SK-N-SH (cell line): ENCODE data around the gene FCRL4. TPM values are rescaled to one million over a fixed set of nuclear protein-coding genes. Genes with fewer than 3 reads are reported as not detected.
"Not testable (repeated sequence)": the region's sequence is repeated elsewhere in the genome, so short reads cannot be mapped to it uniquely, and the experiment has no call there.

Source experiments
- CTCF ChIA-PET: fragments of 300-600, 350-600 bp; formaldehyde crosslinking; extraction: SDS; loops from one replicate; lab custom pipeline; 2021; lab: Yijun Ruan, JAX
- POLR2A ChIA-PET: fragments of 350-600 bp; sonication (Branson Sonifier 250); formaldehyde crosslinking; extraction: SDS; loops from one replicate; lab custom pipeline; 2020; ENCODE audit warnings: antibody characterized with exemption, inconsistent platforms; lab: Yijun Ruan, JAX
- DNase-seq: peaks from one replicate; pipeline ENCODE4 v3.0.0; 2012
- H2AFZ ChIP-seq: fragments of 200-600 bp; sonication (generic); 2 replicates; pipeline ENCODE4 v1.8.1; 2016; ENCODE audit warnings: antibody characterized with exemption, mild to moderate bottlenecking, low read depth
- H3F3A ChIP-seq: fragments of 200-600 bp; sonication (generic); replicated peaks from 2 replicates; pipeline ENCODE3; 2016; ENCODE audit warnings: antibody characterized with exemption, mild to moderate bottlenecking; ENCODE audit not compliant: insufficient read depth
- H3K27ac ChIP-seq, 2 experiments: fragments of 200-500 bp in 1 of 2; fragments of 200-600 bp in 1 of 2; sonication (Bioruptor generic) in 1 of 2; sonication (generic), shearing (Covaris generic) in 1 of 2; 2 replicates each; pipeline versions ENCODE4 v1.5.1 to v1.6.1; 2014 to 2016; ENCODE audit warnings: low read depth in 2 of 2, inconsistent platforms in 1 of 2, low read length in 1 of 2, mild to moderate bottlenecking in 1 of 2, mixed read lengths in 1 of 2
- H3K27me3 ChIP-seq: fragments of 200-600 bp; sonication (generic), shearing (Covaris generic); 2 replicates; pipeline ENCODE4 v1.6.1; 2016; ENCODE audit warnings: mixed run types; ENCODE audit not compliant: insufficient read depth
- H3K36me3 ChIP-seq, 2 experiments: fragments of 200-500 bp in 1 of 2; fragments of 200-600 bp in 1 of 2; sonication (Bioruptor generic) in 1 of 2; sonication (generic) in 1 of 2; replicated peaks in 1 of 2; 2 replicates each; pipeline versions ENCODE3 to v1.5.1; 2014 to 2016; ENCODE audit warnings: low read length in 1 of 2, mild to moderate bottlenecking in 1 of 2; ENCODE audit not compliant: insufficient read depth in 2 of 2, control insufficient read depth in 1 of 2
- H3K4me1 ChIP-seq, 2 experiments: fragments of 200-500 bp in 1 of 2; fragments of 200-600 bp in 1 of 2; sonication (Bioruptor generic) in 1 of 2; sonication (generic), shearing (Covaris generic) in 1 of 2; 2 replicates each; pipeline versions ENCODE4 v1.5.1 to v1.6.1; 2014 to 2016; ENCODE audit warnings: low read depth in 1 of 2, low read length in 1 of 2, mixed run types in 1 of 2; ENCODE audit not compliant: insufficient read depth in 2 of 2, control insufficient read depth in 1 of 2
- H3K4me2 ChIP-seq: fragments of 200-600 bp; sonication (generic), shearing (Covaris generic); 2 replicates; pipeline ENCODE4 v1.6.1; 2017; ENCODE audit warnings: mixed run types
- H3K4me3 ChIP-seq, 2 experiments: fragments of 200-500 bp in 1 of 2; fragments of 200-600 bp in 1 of 2; sonication (Bioruptor generic) in 1 of 2; sonication (generic), shearing (Covaris generic) in 1 of 2; 2 replicates each; pipeline versions ENCODE4 v1.5.1 to v1.8.1; 2014 to 2016; ENCODE audit warnings: low read depth in 2 of 2, inconsistent platforms in 1 of 2, low read length in 1 of 2, mild to moderate bottlenecking in 1 of 2, mixed read lengths in 1 of 2, moderate library complexity in 1 of 2
- H3K79me2 ChIP-seq: fragments of 200-600 bp; sonication (generic); 2 replicates; pipeline ENCODE4 v1.8.1; 2017; ENCODE audit warnings: mild to moderate bottlenecking; ENCODE audit not compliant: insufficient read depth
- H3K9ac ChIP-seq: fragments of 200-600 bp; sonication (generic); 2 replicates; pipeline ENCODE4 v1.6.1; 2017; ENCODE audit warnings: mixed run types
- H3K9me2 ChIP-seq: fragments of 200-600 bp; sonication (generic); 2 replicates; pipeline ENCODE4 v1.6.1; 2017; ENCODE audit warnings: mixed run types
- H3K9me3 ChIP-seq: fragments of 200-600 bp; sonication (generic); 2 replicates; pipeline ENCODE4 v1.6.1; 2017; ENCODE audit warnings: mixed run types, mild to moderate bottlenecking, moderate library complexity
- H4K20me1 ChIP-seq: fragments of 200-600 bp; sonication (generic); 2 replicates; pipeline ENCODE4 v1.6.1; 2017; ENCODE audit warnings: mild to moderate bottlenecking, mixed run types; ENCODE audit not compliant: insufficient read depth
- EP300 ChIP-seq, 2 experiments: IDR thresholded peaks; 2 replicates each; pipeline versions ENCODE4 v1.4.0 to v1.6.1; 2012; ENCODE audit warnings: borderline replicate concordance in 1 of 2, low read depth in 1 of 2, low read length in 1 of 2
- EZH2phosphoT487 ChIP-seq: fragments of 200-600 bp; sonication (generic); IDR thresholded peaks from 2 replicates; pipeline ENCODE4 v1.6.1; 2017; ENCODE audit warnings: low read depth, mixed run types, mild to moderate bottlenecking, antibody characterized with exemption, moderate library complexity, borderline replicate concordance
- FOXJ3 ChIP-seq: sonication (generic); formaldehyde crosslinking; IDR thresholded peaks from 2 replicates; pipeline ENCODE4 v1.5.1; 2020; ENCODE audit warnings: mild to moderate bottlenecking, missing genetic modification reagents
- IRF3 ChIP-seq: fragments of 150-350 bp; IDR thresholded peaks from 2 replicates; pipeline ENCODE4 v1.6.1; 2016; ENCODE audit warnings: mild to moderate bottlenecking, low read depth, low read length
- JUND ChIP-seq: IDR thresholded peaks from 2 replicates; pipeline ENCODE4 v1.4.0; 2012
- MAX ChIP-seq: IDR thresholded peaks from 2 replicates; pipeline ENCODE4 v1.4.0; 2012; ENCODE audit warnings: low read depth
- MXI1 ChIP-seq: IDR thresholded peaks from 2 replicates; pipeline ENCODE4 v1.6.1; 2012; ENCODE audit warnings: mild to moderate bottlenecking, low read depth, low read length, improper control_type of control experiment
- REST ChIP-seq: IDR thresholded peaks from 2 replicates; pipeline ENCODE4 v1.6.1; 2012; ENCODE audit warnings: mild to moderate bottlenecking, low read depth, low read length, moderate library complexity
- SIN3A ChIP-seq: IDR thresholded peaks from 2 replicates; pipeline ENCODE4 v1.6.1; 2012; ENCODE audit warnings: low read depth, mild to moderate bottlenecking, low read length, moderate library complexity, borderline replicate concordance
- SMC3 ChIP-seq: IDR thresholded peaks from 2 replicates; pipeline ENCODE4 v1.6.1; 2012; ENCODE audit warnings: low read depth, low read length, improper control_type of control experiment
- WGBS: methylation state at CpG from one replicate; pipeline ENCODE4 v1.1.6; 2017; ENCODE audit warnings: low lambda C conversion rate; 5-methylcytosine and 5-hydroxymethylcytosine counted together
- polyA plus RNA-seq, 3 experiments: library from polyadenylated mRNA; depleted of rRNA; stranded (reverse); fragments of >200 nt; gene quantifications; 2 replicates each; pipeline ENCODE4 v1.2.3, GENCODE V29; 2012

FCRL4 gene
- polyA plus RNA-seq, 1 of the 3 experiments (the other 2 are of a cell fraction) = not detected

GRCh38 chr1:157558119-157558518, 39.8 kb downstream of the FCRL4 start (continued):
- TF ChIP-seq SIN3A = no peak
- TF ChIP-seq JUND = no peak

- POLR2A ChIA-PET = no interaction called here
Measured at GRCh38 chr1:157551694-157552693, 45.9 kb downstream of the FCRL4 start, which contains the start of gene FCRL5. Gene FCRL5, minus strand, starts transcription at chr1:157552515. Its CDS starts 153 bp downstream, at chr1:157552362.

GRCh38 chr1:157548081-157548480, 49.8 kb downstream of the FCRL4 start:
- DNase-seq, H3K36me3 ChIP-seq, H3F3A ChIP-seq, H3K4me3 ChIP-seq, H3K4me1 ChIP-seq, POLR2A ChIA-PET, H3K9me2 ChIP-seq, CTCF ChIA-PET, H3K27ac ChIP-seq, H3K4me2 ChIP-seq, H4K20me1 ChIP-seq, H3K9me3 ChIP-seq, H3K79me2 ChIP-seq, H3K9ac ChIP-seq, H2AFZ ChIP-seq: not testable (repeated sequence)
- peaks cover 17% of the 10 kb centered on the region; the same call in 1 of the 2 replicates for H3K27me3 ChIP-seq
- whole genome bisulfite sequencing = 0% methylated on average over 1 of the region's 1 CpG

More at GRCh38 chr1:157551694-157552693, 45.9 kb downstream of the FCRL4 start, which contains the start of gene FCRL5:
- Histone ChIP-seq H3K9ac (no peak within 1 kb of the TSS), H3F3A (no peaks in the 10 kb centered on the region), H3K4me2 (no peak within 1 kb of the TSS), H3K9me2 (no peaks in the 10 kb centered on the region), H3K27me3 (no peaks in the 10 kb centered on the region), H4K20me1 (no peaks in the 10 kb centered on the region), H3K9me3 (no peaks in the 10 kb centered on the region), H3K4me3 (no peak within 1 kb of the TSS), H3K79me2 (no peaks in the 10 kb centered on the region), H3K27ac (no peak within 1 kb of the TSS), H3K36me3 (no peaks in the 10 kb centered on the region), H2AFZ (no peak within 1 kb of the TSS), H3K4me1 (no peaks in the 10 kb centered on the region)
- CTCF ChIA-PET = no interaction called here
- WGBS = 6% methylated on average over 10 of the region's 10 CpGs
- no peak for DNase-seq
- no peak for TF ChIP-seq MXI1
- no peak for TF ChIP-seq SMC3
- no peak for TF ChIP-seq FOXJ3
- TF ChIP-seq EP300 (IDR thresholded peaks at IDR 0.05; ENCODE audit: borderline replicate concordance in 1 of 2, low read depth in 1 of 2, low read length in 1 of 2) = no peak
- no peak for TF ChIP-seq EZH2phosphoT487
- no peak for TF ChIP-seq MAX
- TF ChIP-seq IRF3 = no peak
- no peak for TF ChIP-seq REST
